Measurements from ENCODE around the gene PDGFB.
A peak's percentile ranks its signal among the peaks of the same experiment; 100 is the strongest.

- TF ChIP-seq POLR2AphosphoS5 (IDR thresholded peaks at IDR 0.05) (peak; percentile 66 to 79 (median 75)), POLR2A (IDR thresholded peaks at IDR 0.05) (no peak)
- TF ChIP-seq, protein P1, sequence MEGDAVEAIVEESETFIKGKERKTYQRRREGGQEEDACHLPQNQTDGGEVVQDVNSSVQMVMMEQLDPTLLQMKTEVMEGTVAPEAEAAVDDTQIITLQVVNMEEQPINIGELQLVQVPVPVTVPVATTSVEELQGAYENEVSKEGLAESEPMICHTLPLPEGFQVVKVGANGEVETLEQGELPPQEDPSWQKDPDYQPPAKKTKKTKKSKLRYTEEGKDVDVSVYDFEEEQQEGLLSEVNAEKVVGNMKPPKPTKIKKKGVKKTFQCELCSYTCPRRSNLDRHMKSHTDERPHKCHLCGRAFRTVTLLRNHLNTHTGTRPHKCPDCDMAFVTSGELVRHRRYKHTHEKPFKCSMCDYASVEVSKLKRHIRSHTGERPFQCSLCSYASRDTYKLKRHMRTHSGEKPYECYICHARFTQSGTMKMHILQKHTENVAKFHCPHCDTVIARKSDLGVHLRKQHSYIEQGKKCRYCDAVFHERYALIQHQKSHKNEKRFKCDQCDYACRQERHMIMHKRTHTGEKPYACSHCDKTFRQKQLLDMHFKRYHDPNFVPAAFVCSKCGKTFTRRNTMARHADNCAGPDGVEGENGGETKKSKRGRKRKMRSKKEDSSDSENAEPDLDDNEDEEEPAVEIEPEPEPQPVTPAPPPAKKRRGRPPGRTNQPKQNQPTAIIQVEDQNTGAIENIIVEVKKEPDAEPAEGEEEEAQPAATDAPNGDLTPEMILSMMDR (IDR thresholded peaks at IDR 0.05 in 8 of 11, conservative IDR thresholded peaks at IDR 0.05 in 3 of 11) = no peak
Measured at GRCh38 chr22:39174498-39175352, 70.1 kb downstream of the PDGFB start.
